Endodermal cell (in vitro differentiated cells): ENCODE data around the gene IQCB1. TPM values are rescaled to one million over a fixed set of nuclear protein-coding genes. Genes with fewer than 3 reads are reported as not detected.

Experiments
- DNase-seq: peaks from one replicate; pipeline ENCODE4 v3.0.0-alpha.2; 2017
- H3K27ac ChIP-seq: 2 replicates; pipeline ENCODE4 v1.5.1; 2013; ENCODE audit warnings: mild to moderate bottlenecking, low read depth, low read length, moderate library complexity
- H3K27me3 ChIP-seq: 2 replicates; pipeline ENCODE4 v1.6.1; 2013; ENCODE audit warnings: mild to moderate bottlenecking, low read length, moderate library complexity; ENCODE audit not compliant: insufficient read depth, control insufficient read depth, poor library complexity, severe bottlenecking
- H3K36me3 ChIP-seq: 2 replicates; pipeline ENCODE4 v1.7.0; 2013; ENCODE audit warnings: mild to moderate bottlenecking, low read length, moderate library complexity; ENCODE audit not compliant: control insufficient read depth, insufficient read depth
- H3K4me1 ChIP-seq: one replicate; pipeline ENCODE4 v1.7.0; 2013; ENCODE audit warnings: low read length; ENCODE audit not compliant: control insufficient read depth, insufficient read depth
- H3K4me3 ChIP-seq: 2 replicates; pipeline ENCODE4 v1.5.1; 2013; ENCODE audit warnings: mild to moderate bottlenecking, low read length, moderate library complexity
- H3K9ac ChIP-seq: 2 replicates; pipeline ENCODE4 v1.6.1; 2013; ENCODE audit warnings: mild to moderate bottlenecking, low read length, moderate library complexity; ENCODE audit not compliant: poor library complexity, severe bottlenecking; ENCODE audit errors: extremely low read depth
- H3K9me3 ChIP-seq: 2 replicates; pipeline ENCODE4 v1.6.1; 2013; ENCODE audit warnings: mild to moderate bottlenecking, low read length, moderate library complexity; ENCODE audit not compliant: control insufficient read depth
- H3K27ac Mint-ChIP-seq: 2 replicates; pipeline ENCODE4 v1.8.0; 2020; ENCODE audit warnings: mixed read lengths
- H3K27me3 Mint-ChIP-seq: 2 replicates; pipeline ENCODE4 v1.8.0; 2021; ENCODE audit warnings: mild to moderate bottlenecking, mixed read lengths; ENCODE audit not compliant: insufficient read depth
- H3K36me3 Mint-ChIP-seq: 2 replicates; pipeline ENCODE4 v1.8.0; 2020; ENCODE audit warnings: low read depth, mixed read lengths
- H3K4me1 Mint-ChIP-seq: 2 replicates; pipeline ENCODE4 v1.8.0; 2020; ENCODE audit warnings: mixed read lengths
- H3K4me3 Mint-ChIP-seq: 2 replicates; pipeline ENCODE4 v1.8.0; 2020; ENCODE audit warnings: mild to moderate bottlenecking, moderate library complexity, mixed read lengths
- H3K9me3 Mint-ChIP-seq: 2 replicates; pipeline ENCODE4 v1.8.0; 2020; ENCODE audit warnings: mild to moderate bottlenecking, mixed read lengths
- CTCF ChIP-seq: fragments of 200-600 bp; sonication (generic); conservative IDR thresholded peaks from 2 replicates; pipeline ENCODE4 v1.5.0; 2021; ENCODE audit warnings: antibody characterized with exemption, mild to moderate bottlenecking
- WGBS, 2 experiments: methylation state at CpG; one replicate each; pipeline versions ENCODE4 v1.1.5 to v1.1.7; 2013; ENCODE audit warnings: missing lambda C conversion rate in 2 of 2, mixed read lengths in 1 of 2; ENCODE audit not compliant: insufficient coverage in 1 of 2, insufficient read length in 1 of 2; 5-methylcytosine and 5-hydroxymethylcytosine counted together
- total RNA-seq, 2 donors: library from RNA; stranded (reverse); fragmentation: NEBNext Ultra II Directional in 1 of 2; extraction: Animal tissue kit (Norgen Biotek cat#: 25700) in 1 of 2; gene quantifications; 2 replicates in 1 of 2; 3 replicates in 1 of 2; pipeline ENCODE4 v1.2.1, GENCODE V29; 2021

The IQCB1 gene
- total RNA-seq, 2 donors from 2014 or later: 35.2 to 44.5 TPM

GRCh38 chr3:121758727-121759450, 76.0 kb downstream of the IQCB1 start:
- Histone ChIP-seq H3K27ac (no peak overlapping the region), H3K36me3 (no peaks in the 10 kb centered on the region), H3K4me1 (no peaks in the 10 kb centered on the region), H3K27me3 (peaks cover 12% of the 10 kb centered on the region), H3K4me3 (no peak overlapping the region), H3K9me3 (no peaks in the 10 kb centered on the region), H3K9ac (no peak overlapping the region)
- no peak overlapping the region for H3K27ac Mint-ChIP-seq
- no peaks in the 10 kb centered on the region for H3K36me3 Mint-ChIP-seq
- no peak for DNase-seq
- peaks cover 7% of the 10 kb centered on the region for H3K27me3 Mint-ChIP-seq
- 68% methylated on average over 1 of the region's 1 CpG; no CpG with 5 or more reads in 1 of the 2 experiments for WGBS, 2 experiments
- TF ChIP-seq CTCF: no peak
- no peaks in the 10 kb centered on the region for H3K9me3 Mint-ChIP-seq
- H3K4me1 Mint-ChIP-seq: no peaks in the 10 kb centered on the region
- no peak overlapping the region for H3K4me3 Mint-ChIP-seq

DNA sequence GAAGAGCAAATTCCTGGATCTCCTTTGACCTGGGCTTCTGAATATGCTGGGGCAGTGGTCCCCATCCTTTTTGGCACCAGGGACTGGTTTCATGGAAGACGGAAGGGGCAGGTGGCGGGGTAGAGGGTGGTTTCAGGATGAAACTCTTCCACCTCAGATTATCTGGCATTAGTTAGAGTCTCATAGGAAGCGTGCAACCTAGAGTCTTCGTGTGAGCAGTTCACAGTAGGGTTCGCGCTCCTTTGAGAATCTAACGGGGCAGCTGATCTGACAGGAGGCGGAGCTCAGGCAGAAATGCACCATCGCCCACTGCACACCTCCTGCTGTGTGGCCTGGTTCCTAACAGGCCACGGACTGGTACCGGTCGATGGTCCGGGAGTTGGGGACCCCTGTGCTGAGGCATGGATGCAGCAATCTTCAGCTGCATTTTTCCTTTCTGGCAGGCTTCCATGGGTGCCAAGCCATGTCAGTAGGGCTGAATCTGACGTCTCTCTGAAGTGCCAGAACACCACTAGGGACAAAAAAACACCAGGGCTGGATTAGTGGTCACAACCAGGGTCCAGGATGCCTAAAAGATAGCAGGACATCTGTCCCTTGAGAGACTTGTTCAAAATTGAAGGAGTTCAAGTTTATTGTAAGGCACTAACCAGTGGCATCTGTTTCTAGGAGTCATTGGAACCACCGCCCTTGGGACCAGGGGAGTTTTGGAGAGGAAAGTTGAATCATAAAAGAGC, 76.9 kb downstream of the IQCB1 start:
- H3K4me3 Mint-ChIP-seq: no peak overlapping the region
- WGBS, 2 experiments: 91 to 93% methylated on average over 12 to 15 of the region's 15 CpGs
- H3K9me3 Mint-ChIP-seq: no peaks in the 10 kb centered on the region
- peaks cover 8% of the 10 kb centered on the region for H3K27me3 Mint-ChIP-seq
- no peak overlapping the region for H3K27ac Mint-ChIP-seq
- no peaks in the 10 kb centered on the region for H3K36me3 Mint-ChIP-seq
- no peak overlapping the region for H3K4me3 ChIP-seq
- H3K36me3 ChIP-seq: no peaks in the 10 kb centered on the region
- H3K9me3 ChIP-seq: no peaks in the 10 kb centered on the region
- no peak overlapping the region for H3K9ac ChIP-seq
- no peak for TF ChIP-seq CTCF
- DNase-seq: no peak
- no peaks in the 10 kb centered on the region for H3K4me1 ChIP-seq
- peaks cover 21% of the 10 kb centered on the region for H3K27me3 ChIP-seq
- no peak overlapping the region for H3K27ac ChIP-seq
- no peaks in the 10 kb centered on the region for H3K4me1 Mint-ChIP-seq

DNA sequence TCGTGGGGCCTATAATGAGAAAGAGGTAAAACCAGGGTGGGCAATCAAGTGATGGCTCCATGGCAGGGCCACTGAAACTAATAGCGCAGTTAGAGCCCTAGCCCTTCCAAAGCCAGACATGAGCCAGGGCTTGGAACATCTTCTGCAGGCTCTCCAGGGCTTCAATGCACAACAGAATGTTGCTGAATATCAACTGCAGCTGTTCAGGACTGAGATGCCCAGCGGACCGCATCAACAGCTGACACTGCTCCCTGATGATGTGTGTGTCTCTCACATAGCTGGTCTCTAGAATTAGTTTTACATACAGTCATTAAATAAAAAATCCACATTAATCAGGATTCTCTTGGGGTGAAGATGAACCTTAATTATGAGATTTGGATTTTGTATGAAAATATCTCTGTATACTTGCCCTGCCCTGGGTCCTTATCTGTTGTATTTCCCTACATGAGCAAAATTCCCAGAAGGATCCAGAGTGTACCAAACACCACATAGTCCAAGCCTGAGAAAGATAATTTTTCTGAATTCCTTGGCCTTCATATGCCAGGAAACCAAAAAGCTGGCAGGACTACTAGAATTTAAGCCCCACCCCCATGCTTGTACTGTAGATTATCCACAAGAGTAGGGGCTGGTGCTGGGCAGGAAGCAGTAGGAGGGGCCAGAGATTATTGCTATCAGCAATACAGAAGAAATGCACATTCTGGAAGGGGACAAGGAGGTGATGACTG, 77.6 kb downstream of the IQCB1 start:
- Mint-ChIP-seq H3K4me1 (no peaks in the 10 kb centered on the region), H3K36me3 (no peaks in the 10 kb centered on the region)

More for the DNA sequence above, 77.6 kb downstream of the IQCB1 start:
- no peak for TF ChIP-seq CTCF
- no peak overlapping the region for H3K4me3 Mint-ChIP-seq
- peaks cover 12% of the 10 kb centered on the region for H3K27me3 Mint-ChIP-seq
- H3K36me3 ChIP-seq: no peaks in the 10 kb centered on the region
- no peaks in the 10 kb centered on the region for H3K9me3 ChIP-seq
- no peaks in the 10 kb centered on the region for H3K9me3 Mint-ChIP-seq
- H3K27me3 ChIP-seq: peaks cover 28% of the 10 kb centered on the region
- 86 to 90% methylated on average over 3 to 4 of the region's 4 CpGs for whole genome bisulfite sequencing, 2 experiments
- DNase-seq: no peak
- H3K27ac Mint-ChIP-seq: no peak overlapping the region
- H3K4me1 ChIP-seq: no peaks in the 10 kb centered on the region
- H3K9ac ChIP-seq: no peak overlapping the region
- no peak overlapping the region for H3K27ac ChIP-seq
- no peak overlapping the region for H3K4me3 ChIP-seq
